HepG2 (cell line): ENCODE data around the gene BBS1. TPM values are rescaled to one million over a fixed set of nuclear protein-coding genes. Genes with fewer than 3 reads are reported as not detected.

Source experiments
- ELF4 ChIP-seq: sonication (generic); formaldehyde crosslinking; IDR thresholded peaks from 2 replicates; pipeline ENCODE4 v1.5.0; 2020; ENCODE audit warnings: missing genetic modification reagents, mild to moderate bottlenecking, moderate library complexity, borderline replicate concordance
- FOXJ3 ChIP-seq: sonication (generic); formaldehyde crosslinking; IDR thresholded peaks from 2 replicates; pipeline ENCODE4 v1.4.0; 2020; ENCODE audit warnings: missing genetic modification reagents, mild to moderate bottlenecking, borderline replicate concordance
- GPN1 ChIP-seq: sonication (generic); formaldehyde crosslinking; IDR thresholded peaks from 2 replicates; pipeline ENCODE4 v1.5.1; 2020; ENCODE audit warnings: missing genetic modification reagents, borderline replicate concordance
- HMGA1 ChIP-seq: sonication (generic); formaldehyde crosslinking; conservative IDR thresholded peaks from 2 replicates; pipeline ENCODE4 v1.4.0; 2020; ENCODE audit warnings: missing genetic modification reagents
- JUND ChIP-seq: sonication (generic); formaldehyde crosslinking; IDR thresholded peaks from 2 replicates; pipeline ENCODE4 v1.8.0; 2022; ENCODE audit warnings: mild to moderate bottlenecking, missing genetic modification reagents
- KMT2A ChIP-seq: sonication (generic); formaldehyde crosslinking; IDR thresholded peaks from 2 replicates; pipeline ENCODE4 v1.4.0; 2020; ENCODE audit warnings: missing genetic modification reagents
- MTF2 ChIP-seq: sonication (generic); formaldehyde crosslinking; IDR thresholded peaks from 2 replicates; pipeline ENCODE4 v1.5.0; 2020; ENCODE audit warnings: missing genetic modification reagents, borderline replicate concordance
- NONO ChIP-seq, 2 experiments: fragments of 450-650 bp in 1 of 2; sonication (generic) in 1 of 2; formaldehyde crosslinking in 1 of 2; IDR thresholded peaks in 1 of 2; conservative IDR thresholded peaks in 1 of 2; 2 replicates each; pipeline versions ENCODE4 v1.6.1 to v1.8.0; 2017 to 2022; ENCODE audit warnings: mild to moderate bottlenecking in 1 of 2, missing genetic modification reagents in 1 of 2, moderate library complexity in 1 of 2
- PBX3 ChIP-seq: sonication (generic); formaldehyde crosslinking; IDR thresholded peaks from 2 replicates; pipeline ENCODE4 v1.8.1; 2023; ENCODE audit warnings: missing genetic modification reagents, inconsistent platforms, borderline replicate concordance
- RNF2 ChIP-seq: fragments of 450-650 bp; conservative IDR thresholded peaks from 2 replicates; pipeline ENCODE4 v1.6.1; 2016; ENCODE audit warnings: low read depth
- SIN3B ChIP-seq: fragments of 150-350 bp; IDR thresholded peaks from 2 replicates; pipeline ENCODE4 v1.6.1; 2014; ENCODE audit warnings: low read length
- ZFP62 ChIP-seq: sonication (generic); formaldehyde crosslinking; IDR thresholded peaks from 2 replicates; pipeline ENCODE4 v1.4.0; 2020; ENCODE audit warnings: missing genetic modification reagents
- ZNF124 ChIP-seq: sonication (generic); formaldehyde crosslinking; IDR thresholded peaks from 2 replicates; pipeline ENCODE4 v1.4.0; 2020; ENCODE audit warnings: missing genetic modification reagents
- ZNF430 ChIP-seq: sonication (generic); formaldehyde crosslinking; IDR thresholded peaks from 2 replicates; pipeline ENCODE4 v1.9.0; 2021; ENCODE audit warnings: mild to moderate bottlenecking, missing genetic modification reagents
- ZNF619 ChIP-seq: sonication (generic); formaldehyde crosslinking; IDR thresholded peaks from 2 replicates; pipeline ENCODE4 v1.4.0; 2020; ENCODE audit warnings: mild to moderate bottlenecking, missing genetic modification reagents
- ZNF839 ChIP-seq: sonication (generic); formaldehyde crosslinking; IDR thresholded peaks from 2 replicates; pipeline ENCODE4 v1.4.0; 2020; ENCODE audit warnings: missing genetic modification reagents, mild to moderate bottlenecking, borderline replicate concordance
- polyA plus RNA-seq, 8 experiments: library from polyadenylated mRNA; depleted of rRNA in 3 of 8; stranded (reverse) in 7 of 8; unstranded in 1 of 8; fragments of >200 nt; fragmentation: Illumina TruSeq in 4 of 8; extraction: Trizol in 4 of 8; gene quantifications; 2 replicates each; pipeline versions ENCODE4 v1.2.1 to v1.2.3, GENCODE V29; 2011 to 2016; ENCODE audit warnings: low read depth in 4 of 8, missing spikeins in 1 of 8, mixed read lengths in 1 of 8; ENCODE audit not compliant: insufficient read depth in 1 of 8
- total RNA-seq, 5 experiments: library from RNA; depleted of rRNA; stranded (reverse); fragments of >200 nt; fragmentation: Illumina TruSeq; extraction: Trizol; gene quantifications; 2 replicates each; pipeline ENCODE4 v1.2.3, GENCODE V29; 2016; ENCODE audit warnings: low read depth in 1 of 5
- TF ChIP-seq, protein P1 (sequence below): sonication (generic); formaldehyde crosslinking; IDR thresholded peaks from 2 replicates; pipeline ENCODE4 v1.5.0; 2020; ENCODE audit warnings: mild to moderate bottlenecking, missing genetic modification reagents, borderline replicate concordance
- TF ChIP-seq, protein P2 (sequence below): sonication (generic); formaldehyde crosslinking; IDR thresholded peaks from 2 replicates; pipeline ENCODE4 v1.9.0; 2021; ENCODE audit warnings: missing genetic modification reagents, borderline replicate concordance
- TF ChIP-seq, protein P3 (sequence below): sonication (generic); formaldehyde crosslinking; IDR thresholded peaks from 2 replicates; pipeline ENCODE4 v1.9.0; 2022; ENCODE audit warnings: missing genetic modification reagents, mild to moderate bottlenecking, borderline replicate concordance
- TF ChIP-seq, protein P4 (sequence below): IDR thresholded peaks from 2 replicates; pipeline ENCODE4 v1.6.1; 2016; ENCODE audit warnings: low read depth, borderline replicate concordance

The BBS1 gene
- total and polyA plus RNA-seq, 2 of the 13 experiments (the other 11 are each of a cell fraction or from before 2014, with no cell fraction given): 11.7 to 14.1 TPM

DNA sequence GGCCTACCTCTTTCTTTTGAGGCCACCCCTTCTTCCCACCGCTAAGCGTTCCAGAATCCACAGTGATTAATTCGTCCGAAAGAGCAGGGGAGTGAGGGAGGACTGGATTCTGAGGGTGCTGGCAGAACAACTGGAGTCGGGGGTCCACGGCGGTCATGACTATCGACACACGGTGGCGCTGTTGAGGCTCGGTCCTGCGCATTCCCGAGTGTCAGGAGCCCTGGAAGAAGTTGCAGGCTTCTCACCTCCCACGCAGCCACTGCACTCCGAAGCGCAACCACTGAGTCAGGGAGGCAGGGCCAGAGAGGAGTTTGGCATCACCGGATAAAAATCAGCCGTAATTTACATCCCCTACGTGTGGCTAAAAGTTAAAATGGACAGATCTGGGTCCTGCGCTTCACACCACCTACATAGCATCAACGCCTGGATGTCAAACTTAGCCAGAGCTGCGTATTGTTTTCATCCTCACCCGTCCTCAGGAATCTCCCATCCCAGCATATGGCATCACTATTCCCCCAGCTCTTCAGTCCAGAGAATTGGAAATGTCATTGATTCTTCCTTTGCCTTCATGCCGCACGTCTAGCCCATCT is 68.7 kb downstream of the BBS1 start (continued):
- TF ChIP-seq GPN1 (CRISPR knock-in tag): no peak
- 0 out of 2 replicates have a peak, but pooled peaks have one; percentile 28 for TF ChIP-seq ZNF124 (CRISPR knock-in tag)
- no peak for TF ChIP-seq HMGA1 (CRISPR knock-in tag)
- TF ChIP-seq, protein P1, sequence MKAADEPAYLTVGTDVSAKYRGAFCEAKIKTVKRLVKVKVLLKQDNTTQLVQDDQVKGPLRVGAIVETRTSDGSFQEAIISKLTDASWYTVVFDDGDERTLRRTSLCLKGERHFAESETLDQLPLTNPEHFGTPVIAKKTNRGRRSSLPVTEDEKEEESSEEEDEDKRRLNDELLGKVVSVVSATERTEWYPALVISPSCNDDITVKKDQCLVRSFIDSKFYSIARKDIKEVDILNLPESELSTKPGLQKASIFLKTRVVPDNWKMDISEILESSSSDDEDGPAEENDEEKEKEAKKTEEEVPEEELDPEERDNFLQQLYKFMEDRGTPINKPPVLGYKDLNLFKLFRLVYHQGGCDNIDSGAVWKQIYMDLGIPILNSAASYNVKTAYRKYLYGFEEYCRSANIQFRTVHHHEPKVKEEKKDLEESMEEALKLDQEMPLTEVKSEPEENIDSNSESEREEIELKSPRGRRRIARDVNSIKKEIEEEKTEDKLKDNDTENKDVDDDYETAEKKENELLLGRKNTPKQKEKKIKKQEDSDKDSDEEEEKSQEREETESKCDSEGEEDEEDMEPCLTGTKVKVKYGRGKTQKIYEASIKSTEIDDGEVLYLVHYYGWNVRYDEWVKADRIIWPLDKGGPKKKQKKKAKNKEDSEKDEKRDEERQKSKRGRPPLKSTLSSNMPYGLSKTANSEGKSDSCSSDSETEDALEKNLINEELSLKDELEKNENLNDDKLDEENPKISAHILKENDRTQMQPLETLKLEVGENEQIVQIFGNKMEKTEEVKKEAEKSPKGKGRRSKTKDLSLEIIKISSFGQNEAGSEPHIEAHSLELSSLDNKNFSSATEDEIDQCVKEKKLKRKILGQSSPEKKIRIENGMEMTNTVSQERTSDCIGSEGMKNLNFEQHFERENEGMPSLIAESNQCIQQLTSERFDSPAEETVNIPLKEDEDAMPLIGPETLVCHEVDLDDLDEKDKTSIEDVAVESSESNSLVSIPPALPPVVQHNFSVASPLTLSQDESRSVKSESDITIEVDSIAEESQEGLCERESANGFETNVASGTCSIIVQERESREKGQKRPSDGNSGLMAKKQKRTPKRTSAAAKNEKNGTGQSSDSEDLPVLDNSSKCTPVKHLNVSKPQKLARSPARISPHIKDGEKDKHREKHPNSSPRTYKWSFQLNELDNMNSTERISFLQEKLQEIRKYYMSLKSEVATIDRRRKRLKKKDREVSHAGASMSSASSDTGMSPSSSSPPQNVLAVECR (CRISPR knock-in tag): peak; percentile 66; the same call in 1 of the 2 replicates
- TF ChIP-seq, protein P2, sequence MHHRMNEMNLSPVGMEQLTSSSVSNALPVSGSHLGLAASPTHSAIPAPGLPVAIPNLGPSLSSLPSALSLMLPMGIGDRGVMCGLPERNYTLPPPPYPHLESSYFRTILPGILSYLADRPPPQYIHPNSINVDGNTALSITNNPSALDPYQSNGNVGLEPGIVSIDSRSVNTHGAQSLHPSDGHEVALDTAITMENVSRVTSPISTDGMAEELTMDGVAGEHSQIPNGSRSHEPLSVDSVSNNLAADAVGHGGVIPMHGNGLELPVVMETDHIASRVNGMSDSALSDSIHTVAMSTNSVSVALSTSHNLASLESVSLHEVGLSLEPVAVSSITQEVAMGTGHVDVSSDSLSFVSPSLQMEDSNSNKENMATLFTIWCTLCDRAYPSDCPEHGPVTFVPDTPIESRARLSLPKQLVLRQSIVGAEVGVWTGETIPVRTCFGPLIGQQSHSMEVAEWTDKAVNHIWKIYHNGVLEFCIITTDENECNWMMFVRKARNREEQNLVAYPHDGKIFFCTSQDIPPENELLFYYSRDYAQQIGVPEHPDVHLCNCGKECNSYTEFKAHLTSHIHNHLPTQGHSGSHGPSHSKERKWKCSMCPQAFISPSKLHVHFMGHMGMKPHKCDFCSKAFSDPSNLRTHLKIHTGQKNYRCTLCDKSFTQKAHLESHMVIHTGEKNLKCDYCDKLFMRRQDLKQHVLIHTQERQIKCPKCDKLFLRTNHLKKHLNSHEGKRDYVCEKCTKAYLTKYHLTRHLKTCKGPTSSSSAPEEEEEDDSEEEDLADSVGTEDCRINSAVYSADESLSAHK (CRISPR knock-in tag): no peak
- TF ChIP-seq JUND (CRISPR knock-in tag): no peak
- no peak for TF ChIP-seq ZNF619 (CRISPR knock-in tag)
- TF ChIP-seq ELF4 (CRISPR knock-in tag): no peak
- no peak for TF ChIP-seq ZFP62 (CRISPR knock-in tag)
- TF ChIP-seq NONO (IDR thresholded peaks at IDR 0.05): no peak
- TF ChIP-seq NONO (CRISPR knock-in tag; conservative IDR thresholded peaks at IDR 0.05): no peak
- TF ChIP-seq, protein P3, sequence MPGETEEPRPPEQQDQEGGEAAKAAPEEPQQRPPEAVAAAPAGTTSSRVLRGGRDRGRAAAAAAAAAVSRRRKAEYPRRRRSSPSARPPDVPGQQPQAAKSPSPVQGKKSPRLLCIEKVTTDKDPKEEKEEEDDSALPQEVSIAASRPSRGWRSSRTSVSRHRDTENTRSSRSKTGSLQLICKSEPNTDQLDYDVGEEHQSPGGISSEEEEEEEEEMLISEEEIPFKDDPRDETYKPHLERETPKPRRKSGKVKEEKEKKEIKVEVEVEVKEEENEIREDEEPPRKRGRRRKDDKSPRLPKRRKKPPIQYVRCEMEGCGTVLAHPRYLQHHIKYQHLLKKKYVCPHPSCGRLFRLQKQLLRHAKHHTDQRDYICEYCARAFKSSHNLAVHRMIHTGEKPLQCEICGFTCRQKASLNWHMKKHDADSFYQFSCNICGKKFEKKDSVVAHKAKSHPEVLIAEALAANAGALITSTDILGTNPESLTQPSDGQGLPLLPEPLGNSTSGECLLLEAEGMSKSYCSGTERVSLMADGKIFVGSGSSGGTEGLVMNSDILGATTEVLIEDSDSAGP (CRISPR knock-in tag): no peak; the same call in 1 of the 2 replicates
- no peak for TF ChIP-seq KMT2A (CRISPR knock-in tag)
- TF ChIP-seq PBX3: no peak
- TF ChIP-seq ZNF839 (CRISPR knock-in tag): no peak
- TF ChIP-seq MTF2 (CRISPR knock-in tag): no peak
- no peak for TF ChIP-seq RNF2
- TF ChIP-seq ZNF430 (CRISPR knock-in tag): 0 out of 2 replicates have a peak, but pooled peaks have one; percentile 36
- TF ChIP-seq FOXJ3 (CRISPR knock-in tag): no peak
- TF ChIP-seq SIN3B: no peak
- TF ChIP-seq, protein P4, sequence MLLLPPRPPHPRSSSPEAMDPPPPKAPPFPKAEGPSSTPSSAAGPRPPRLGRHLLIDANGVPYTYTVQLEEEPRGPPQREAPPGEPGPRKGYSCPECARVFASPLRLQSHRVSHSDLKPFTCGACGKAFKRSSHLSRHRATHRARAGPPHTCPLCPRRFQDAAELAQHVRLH (CRISPR knock-in tag): no peak
